ENCODE data around the gene CFDP1. TPM values are rescaled to one million over a fixed set of nuclear protein-coding genes. Genes with fewer than 3 reads are reported as not detected.

The CFDP1 gene
- total RNA-seq, 4 donors from 2014 or later, result 32.8 to 55.8 (median 45.7) TPM

DNA sequence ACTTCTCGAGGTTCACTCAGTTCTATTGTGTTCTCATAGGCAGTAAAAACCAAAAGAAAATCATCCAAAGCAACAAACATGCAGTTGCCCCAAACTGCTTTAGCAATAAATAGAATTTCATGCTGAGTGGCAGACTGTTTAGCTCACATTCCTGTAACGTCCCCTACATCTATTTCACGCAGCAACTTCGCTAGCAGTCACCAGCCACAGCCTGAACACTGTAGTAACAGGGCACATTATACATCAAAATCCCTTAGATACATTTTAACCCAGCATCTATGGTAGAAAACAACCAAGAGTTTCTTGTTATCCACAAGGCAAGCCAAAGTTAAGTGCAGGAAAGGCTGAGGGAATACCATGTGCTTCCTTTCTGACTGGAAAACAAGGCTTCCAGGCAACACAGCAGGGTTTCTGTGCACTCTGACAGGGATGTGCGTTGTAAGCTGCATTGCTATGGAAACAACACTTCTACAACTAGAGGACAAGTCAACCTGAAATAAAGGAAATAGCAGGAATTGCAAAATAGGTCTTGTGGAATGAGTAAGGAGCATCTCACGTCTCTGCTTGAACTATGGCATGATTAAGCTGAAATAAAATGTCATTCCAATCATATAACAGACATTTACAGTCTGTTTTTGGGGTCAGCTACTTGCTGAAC lies 55.4 kb downstream of the CFDP1 start:
- 39 to 44% methylated on average over 6 of the region's 6 CpGs for WGBS, 2 donors
- Histone ChIP-seq H3K4me1 (peaks cover 0 to 72% (median 33%) of the 10 kb centered on the region in 3 donors), H3K9me3 (no peaks in the 10 kb centered on the region), H3K27ac (peak overlapping the region; percentile 28 to 75 (median 64)), H3K36me3 (peaks cover 0 to 8% (median 0%) of the 10 kb centered on the region in 3 donors), H3K4me3 (no peak overlapping the region), H3K27me3 (no peaks in the 10 kb centered on the region)
- TF ChIP-seq, protein P1, sequence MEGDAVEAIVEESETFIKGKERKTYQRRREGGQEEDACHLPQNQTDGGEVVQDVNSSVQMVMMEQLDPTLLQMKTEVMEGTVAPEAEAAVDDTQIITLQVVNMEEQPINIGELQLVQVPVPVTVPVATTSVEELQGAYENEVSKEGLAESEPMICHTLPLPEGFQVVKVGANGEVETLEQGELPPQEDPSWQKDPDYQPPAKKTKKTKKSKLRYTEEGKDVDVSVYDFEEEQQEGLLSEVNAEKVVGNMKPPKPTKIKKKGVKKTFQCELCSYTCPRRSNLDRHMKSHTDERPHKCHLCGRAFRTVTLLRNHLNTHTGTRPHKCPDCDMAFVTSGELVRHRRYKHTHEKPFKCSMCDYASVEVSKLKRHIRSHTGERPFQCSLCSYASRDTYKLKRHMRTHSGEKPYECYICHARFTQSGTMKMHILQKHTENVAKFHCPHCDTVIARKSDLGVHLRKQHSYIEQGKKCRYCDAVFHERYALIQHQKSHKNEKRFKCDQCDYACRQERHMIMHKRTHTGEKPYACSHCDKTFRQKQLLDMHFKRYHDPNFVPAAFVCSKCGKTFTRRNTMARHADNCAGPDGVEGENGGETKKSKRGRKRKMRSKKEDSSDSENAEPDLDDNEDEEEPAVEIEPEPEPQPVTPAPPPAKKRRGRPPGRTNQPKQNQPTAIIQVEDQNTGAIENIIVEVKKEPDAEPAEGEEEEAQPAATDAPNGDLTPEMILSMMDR (IDR thresholded peaks at IDR 0.05), result no peak
- TF ChIP-seq POLR2A (IDR thresholded peaks at IDR 0.05), result no peak
- DNase-seq, result no peak
- intact Hi-C loops (cut with DNase I), result no loop called here

GRCh38 chr16:75376475-75377161 lies 56.7 kb downstream of the CFDP1 start:
- TF ChIP-seq, protein P1 (IDR thresholded peaks at IDR 0.05), result no peak
- TF ChIP-seq POLR2A (IDR thresholded peaks at IDR 0.05), result no peak
- 32 to 69% methylated on average over 6 to 7 of the region's 7 CpGs for WGBS, 2 donors
- DNase-seq, result no peak
- peak overlapping the region in 3 of 4 donors; percentile 28 to 75 (median 55) for H3K27ac ChIP-seq
- H3K9me3 ChIP-seq, result no peaks in the 10 kb centered on the region
- intact Hi-C loops (cut with DNase I), result no loop called here
- H3K36me3 ChIP-seq, result peaks cover 0 to 8% (median 0%) of the 10 kb centered on the region in 3 donors
- H3K4me3 ChIP-seq, result no peak overlapping the region
- H3K4me1 ChIP-seq, result peaks cover 0 to 72% (median 31%) of the 10 kb centered on the region in 3 donors
- no peaks in the 10 kb centered on the region for H3K27me3 ChIP-seq

DNA sequence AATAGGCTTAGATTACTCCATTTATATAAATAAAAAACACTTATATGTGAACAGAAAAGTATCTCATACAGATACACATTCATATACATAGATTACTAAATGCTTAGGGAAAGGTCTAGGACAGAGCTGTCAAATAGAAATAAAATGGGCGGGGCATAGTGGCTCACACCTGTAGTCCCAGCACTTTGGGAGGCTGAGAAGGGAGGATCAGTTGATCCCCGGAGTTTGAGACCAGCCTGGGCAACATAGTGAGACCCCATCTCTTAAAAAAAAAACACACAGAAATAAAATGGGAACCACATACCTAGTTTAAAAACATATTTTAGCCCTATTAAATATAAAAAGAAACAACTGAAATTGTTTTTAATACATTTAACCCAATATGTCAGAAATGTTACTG lies 58.9 kb downstream of the CFDP1 start:
- no peak overlapping the region for H3K27ac ChIP-seq
- DNase-seq, result no peak
- peaks cover 0 to 59% (median 23%) of the 10 kb centered on the region in 3 donors for H3K4me1 ChIP-seq
- intact Hi-C loops (cut with DNase I), result no loop called here
- H3K4me3 ChIP-seq, result no peak overlapping the region
- WGBS, 2 donors, result 94 to 100% methylated on average over 2 of the region's 2 CpGs
- H3K36me3 ChIP-seq, result no peaks in the 10 kb centered on the region
- no peaks in the 10 kb centered on the region for H3K9me3 ChIP-seq
- TF ChIP-seq, protein P1 (IDR thresholded peaks at IDR 0.05), result no peak
- no peak for TF ChIP-seq POLR2A (IDR thresholded peaks at IDR 0.05)
- no peaks in the 10 kb centered on the region for H3K27me3 ChIP-seq

DNA sequence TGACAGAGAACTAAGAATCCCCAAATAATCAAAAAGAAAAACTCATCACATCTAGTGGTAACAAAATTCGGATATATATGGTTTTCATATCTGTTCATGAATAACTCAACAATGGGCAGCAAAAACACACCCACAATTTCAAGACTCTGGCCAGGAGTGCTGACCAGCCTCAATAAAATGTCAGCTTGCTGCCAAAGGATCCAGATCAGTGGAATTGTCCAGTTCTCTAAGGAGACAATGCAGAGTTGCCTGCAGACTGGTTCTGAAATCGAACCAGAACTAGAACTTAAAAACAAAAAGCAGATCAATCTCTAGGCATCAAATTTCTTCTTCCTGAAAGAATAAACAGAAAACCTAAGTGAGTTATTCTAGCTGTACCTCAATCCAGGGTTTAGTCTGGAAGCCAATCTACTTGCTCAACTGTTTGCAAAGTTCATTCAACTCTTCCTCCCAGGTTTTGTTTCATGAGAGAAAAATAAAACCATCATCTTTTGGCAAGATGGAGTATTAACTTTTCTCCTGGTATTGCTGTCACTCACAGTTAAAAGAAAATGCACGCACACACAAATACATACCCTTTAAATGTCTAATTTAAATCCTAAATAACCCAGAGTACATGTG lies 61.0 kb downstream of the CFDP1 start:
- intact Hi-C loops (cut with DNase I), result no loop called here
- TF ChIP-seq POLR2A (IDR thresholded peaks at IDR 0.05), result no peak
- TF ChIP-seq, protein P1 (IDR thresholded peaks at IDR 0.05), result no peak
- no peaks in the 10 kb centered on the region for H3K9me3 ChIP-seq
- H3K36me3 ChIP-seq, result peaks cover 0 to 6% (median 0%) of the 10 kb centered on the region in 3 donors
- no peak for DNase-seq
- H3K4me3 ChIP-seq, result no peak overlapping the region
- peaks cover 0 to 42% (median 10%) of the 10 kb centered on the region in 3 donors for H3K4me1 ChIP-seq
- WGBS, 2 donors, result 47 to 60% methylated on average over 3 of the region's 3 CpGs
- H3K27me3 ChIP-seq, result no peaks in the 10 kb centered on the region
- H3K27ac ChIP-seq, result no peak overlapping the region

DNA sequence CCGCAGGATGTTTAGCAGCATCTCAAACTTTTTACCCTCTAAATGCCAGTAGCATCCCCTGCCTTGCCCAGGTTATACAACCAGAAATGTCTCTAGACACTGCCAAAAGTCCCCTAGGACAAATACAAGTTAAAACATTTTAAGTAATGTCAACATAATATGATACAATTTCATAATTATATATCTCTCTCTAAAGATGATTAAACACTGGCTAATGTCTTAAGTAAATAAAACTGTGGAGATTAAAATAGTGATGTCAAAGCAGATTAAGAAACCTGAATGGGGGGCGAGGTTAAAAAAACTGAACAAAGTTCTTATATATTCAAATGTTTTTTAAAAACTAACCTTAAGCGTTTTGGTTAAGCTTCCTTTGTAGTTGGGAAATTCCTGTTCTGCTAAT lies 62.1 kb downstream of the CFDP1 start:
- peaks cover 0 to 17% (median 0%) of the 10 kb centered on the region in 3 donors for H3K36me3 ChIP-seq
- intact Hi-C loops (cut with DNase I), result no loop called here
- no peak overlapping the region for H3K4me3 ChIP-seq
- TF ChIP-seq, protein P1 (IDR thresholded peaks at IDR 0.05), result no peak
- no peak for TF ChIP-seq POLR2A (IDR thresholded peaks at IDR 0.05)
- H3K9me3 ChIP-seq, result no peaks in the 10 kb centered on the region
- no peaks in the 10 kb centered on the region for H3K27me3 ChIP-seq
- WGBS, 2 donors, result 28 to 50% methylated on average over 3 of the region's 3 CpGs
- H3K4me1 ChIP-seq, result peaks cover 0 to 30% (median 8%) of the 10 kb centered on the region in 3 donors
- DNase-seq, result no peak
- H3K27ac ChIP-seq, result no peak overlapping the region

All from esophagus squamous epithelium (tissue), 5 donors.